ELF-1 (cell line): Measurements from ENCODE around the gene FAM98A.
A peak's percentile ranks its signal among the peaks of the same experiment; 100 is the strongest.

Experiments used
- DNase-seq: peaks from one replicate; pipeline ENCODE4 v3.0.0-alpha.2; 2016; ENCODE audit warnings: low read depth, low spot score

FAM98A gene

GRCh38 chr2:33599175-33599942 is at the start of gene FAM98A:
Gene FAM98A (minus strand): TSS chr2:33599299. CDS start chr2:33599221, 78 bp downstream.
- peak; percentile 98 for DNase-seq

GRCh38 chr2:33645861-33646260 is 46.8 kb upstream of the FAM98A start:
- no peak for DNase-seq

- no peak for DNase-seq
Measured at GRCh38 chr2:33644215-33644614, 45.1 kb upstream of the FAM98A start.

- no peak for DNase-seq
Measured at GRCh38 chr2:33636001-33636400, 36.9 kb upstream of the FAM98A start.

- peak; percentile 4 for DNase-seq
Measured at GRCh38 chr2:33634261-33634910, 35.3 kb upstream of the FAM98A start.

- DNase-seq, result no peak
Measured at GRCh38 chr2:33633315-33633714, 34.2 kb upstream of the FAM98A start.

GRCh38 chr2:33632831-33633230 is 33.7 kb upstream of the FAM98A start:
- no peak for DNase-seq

- no peak for DNase-seq
Measured at GRCh38 chr2:33628031-33628827, 29.1 kb upstream of the FAM98A start.

GRCh38 chr2:33619028-33619427 is 19.9 kb upstream of the FAM98A start:
- no peak for DNase-seq

GRCh38 chr2:33617989-33618388 is 18.9 kb upstream of the FAM98A start:
- DNase-seq, result peak; percentile 30

GRCh38 chr2:33617401-33617800 is 18.3 kb upstream of the FAM98A start:
- DNase-seq, result no peak

- no peak for DNase-seq
Measured at GRCh38 chr2:33616873-33617272, 17.8 kb upstream of the FAM98A start.

GRCh38 chr2:33614190-33614589 is 15.1 kb upstream of the FAM98A start:
- no peak for DNase-seq

GRCh38 chr2:33607905-33608304 is 8.8 kb upstream of the FAM98A start:
- DNase-seq, result no peak

- DNase-seq, result peak; percentile 67
Measured at GRCh38 chr2:33607251-33607721, 8.2 kb upstream of the FAM98A start.

GRCh38 chr2:33606622-33607021 is 7.5 kb upstream of the FAM98A start:
- no peak for DNase-seq

GRCh38 chr2:33606100-33606499 is 7.0 kb upstream of the FAM98A start:
- DNase-seq, result no peak

- peak; percentile 69 for DNase-seq
Measured at GRCh38 chr2:33605056-33605455, 6.0 kb upstream of the FAM98A start.

- DNase-seq, result no peak
Measured at GRCh38 chr2:33603416-33603815, 4.3 kb upstream of the FAM98A start.

GRCh38 chr2:33602201-33602830 is 3.2 kb upstream of the FAM98A start:
- DNase-seq, result no peak

- no peak for DNase-seq
Measured at GRCh38 chr2:33599943-33600192, 769 bp upstream of the FAM98A start.

GRCh38 chr2:33598561-33599174 is 431 bp downstream of the FAM98A start:
- peak; percentile 58 for DNase-seq
